Mesothelial cell of epicardium (in vitro differentiated cells): ENCODE results near the gene NDUFS3. TPM values are rescaled to one million over a fixed set of nuclear protein-coding genes. Genes with fewer than 3 reads are reported as not detected.
"Not testable (repeated sequence)": the region's sequence is repeated elsewhere in the genome, so short reads cannot be mapped to it uniquely, and the experiment has no call there.

Source experiments
- DNase-seq, 2 experiments: peaks; one replicate each; pipeline ENCODE4 v3.0.0; 2021; ENCODE audit warnings: low spot score in 2 of 2; ENCODE audit not compliant: unreplicated experiment in 2 of 2
- H3K27ac Mint-ChIP-seq: 2 replicates; pipeline ENCODE4 v1.8.0; 2021; ENCODE audit warnings: mixed read lengths
- H3K27me3 Mint-ChIP-seq: 2 replicates; pipeline ENCODE4 v1.8.0; 2021; ENCODE audit warnings: low read depth, mixed read lengths
- H3K36me3 Mint-ChIP-seq: 2 replicates; pipeline ENCODE4 v1.8.0; 2021; ENCODE audit warnings: mixed read lengths
- H3K4me1 Mint-ChIP-seq: 2 replicates; pipeline ENCODE4 v1.8.0; 2021; ENCODE audit warnings: mixed read lengths
- H3K4me3 Mint-ChIP-seq: 2 replicates; pipeline ENCODE4 v1.8.0; 2021; ENCODE audit warnings: mild to moderate bottlenecking, moderate library complexity, mixed read lengths
- H3K9me3 Mint-ChIP-seq: 2 replicates; pipeline ENCODE4 v1.8.0; 2021; ENCODE audit warnings: mixed read lengths
- total RNA-seq: library from RNA; stranded (reverse); gene quantifications from 3 replicates; pipeline ENCODE4 v1.2.1, GENCODE V29; 2021
- TF ChIP-seq, protein P1 (sequence below): fragments of 200-600 bp; sonication (generic); IDR thresholded peaks from one replicate; pipeline ENCODE4 v1.5.0; 2021; ENCODE audit warnings: antibody characterized with exemption; ENCODE audit not compliant: unreplicated experiment

NDUFS3 gene
- total RNA-seq, 1 donor from 2014 or later: 96.5 TPM

GRCh38 chr11:47545298-47545697 lies 33.6 kb upstream of the NDUFS3 start:
- TF ChIP-seq, protein P1, sequence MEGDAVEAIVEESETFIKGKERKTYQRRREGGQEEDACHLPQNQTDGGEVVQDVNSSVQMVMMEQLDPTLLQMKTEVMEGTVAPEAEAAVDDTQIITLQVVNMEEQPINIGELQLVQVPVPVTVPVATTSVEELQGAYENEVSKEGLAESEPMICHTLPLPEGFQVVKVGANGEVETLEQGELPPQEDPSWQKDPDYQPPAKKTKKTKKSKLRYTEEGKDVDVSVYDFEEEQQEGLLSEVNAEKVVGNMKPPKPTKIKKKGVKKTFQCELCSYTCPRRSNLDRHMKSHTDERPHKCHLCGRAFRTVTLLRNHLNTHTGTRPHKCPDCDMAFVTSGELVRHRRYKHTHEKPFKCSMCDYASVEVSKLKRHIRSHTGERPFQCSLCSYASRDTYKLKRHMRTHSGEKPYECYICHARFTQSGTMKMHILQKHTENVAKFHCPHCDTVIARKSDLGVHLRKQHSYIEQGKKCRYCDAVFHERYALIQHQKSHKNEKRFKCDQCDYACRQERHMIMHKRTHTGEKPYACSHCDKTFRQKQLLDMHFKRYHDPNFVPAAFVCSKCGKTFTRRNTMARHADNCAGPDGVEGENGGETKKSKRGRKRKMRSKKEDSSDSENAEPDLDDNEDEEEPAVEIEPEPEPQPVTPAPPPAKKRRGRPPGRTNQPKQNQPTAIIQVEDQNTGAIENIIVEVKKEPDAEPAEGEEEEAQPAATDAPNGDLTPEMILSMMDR: no peak
- Mint-ChIP-seq H3K27me3 (no peaks in the 10 kb centered on the region), H3K36me3 (peaks cover 6% of the 10 kb centered on the region), H3K27ac (no peak overlapping the region), H3K4me1 (peaks cover 12% of the 10 kb centered on the region), H3K4me3 (no peak overlapping the region), H3K9me3 (no peaks in the 10 kb centered on the region)
- DNase-seq: no peak

- DNase-seq, H3K4me3 Mint-ChIP-seq, H3K36me3 Mint-ChIP-seq, H3K27ac Mint-ChIP-seq, H3K27me3 Mint-ChIP-seq, H3K9me3 Mint-ChIP-seq: not testable (repeated sequence)
- H3K4me1 Mint-ChIP-seq: peaks cover 11% of the 10 kb centered on the region
Measured at GRCh38 chr11:47546274-47546673, 32.6 kb upstream of the NDUFS3 start.

GRCh38 chr11:47550288-47551047 lies 28.4 kb upstream of the NDUFS3 start:
- peak overlapping the region; percentile 0 for H3K4me3 Mint-ChIP-seq
- H3K27ac Mint-ChIP-seq: peak overlapping the region; percentile 99
- TF ChIP-seq, protein P1: no peak
- DNase-seq: no peak
- H3K27me3 Mint-ChIP-seq: no peaks in the 10 kb centered on the region
- H3K9me3 Mint-ChIP-seq: no peaks in the 10 kb centered on the region
- peaks cover 6% of the 10 kb centered on the region for H3K36me3 Mint-ChIP-seq
- H3K4me1 Mint-ChIP-seq: peaks cover 18% of the 10 kb centered on the region

DNA sequence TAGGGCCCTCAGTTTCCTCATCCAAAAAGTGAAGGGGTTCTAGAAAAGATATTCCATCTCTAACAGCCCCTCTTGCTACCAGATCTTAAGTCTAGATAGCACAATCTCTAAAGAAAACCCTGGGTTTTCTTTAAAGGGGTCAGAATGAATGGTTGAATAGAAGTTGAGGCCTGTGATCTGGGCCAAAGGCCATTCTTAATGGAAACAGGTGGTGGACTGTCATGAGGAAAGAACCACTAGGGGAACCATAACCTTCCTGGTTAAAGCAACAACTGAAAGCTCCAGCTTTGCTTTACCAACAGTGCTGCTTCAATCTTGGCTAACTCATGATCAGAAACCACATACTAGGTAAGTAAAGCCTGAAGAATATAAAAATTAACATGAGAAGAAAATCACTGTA lies 27.8 kb upstream of the NDUFS3 start:
- Mint-ChIP-seq H3K36me3 (peaks cover 6% of the 10 kb centered on the region), H3K4me3 (peak overlapping the region; percentile 96), H3K9me3 (no peaks in the 10 kb centered on the region), H3K27me3 (no peaks in the 10 kb centered on the region), H3K4me1 (peaks cover 18% of the 10 kb centered on the region), H3K27ac (peak overlapping the region; percentile 99)
- TF ChIP-seq, protein P1: no peak
- DNase-seq: no peak

- H3K36me3 Mint-ChIP-seq: peaks cover 5% of the 10 kb centered on the region
- no peaks in the 10 kb centered on the region for H3K9me3 Mint-ChIP-seq
- TF ChIP-seq, protein P1: no peak
- H3K4me3 Mint-ChIP-seq: peak overlapping the region; percentile 96
- peaks cover 18% of the 10 kb centered on the region for H3K4me1 Mint-ChIP-seq
- H3K27me3 Mint-ChIP-seq: no peaks in the 10 kb centered on the region
- DNase-seq: no peak
- H3K27ac Mint-ChIP-seq: peak overlapping the region; percentile 99
Measured at GRCh38 chr11:47552056-47552565, 26.8 kb upstream of the NDUFS3 start.

DNA sequence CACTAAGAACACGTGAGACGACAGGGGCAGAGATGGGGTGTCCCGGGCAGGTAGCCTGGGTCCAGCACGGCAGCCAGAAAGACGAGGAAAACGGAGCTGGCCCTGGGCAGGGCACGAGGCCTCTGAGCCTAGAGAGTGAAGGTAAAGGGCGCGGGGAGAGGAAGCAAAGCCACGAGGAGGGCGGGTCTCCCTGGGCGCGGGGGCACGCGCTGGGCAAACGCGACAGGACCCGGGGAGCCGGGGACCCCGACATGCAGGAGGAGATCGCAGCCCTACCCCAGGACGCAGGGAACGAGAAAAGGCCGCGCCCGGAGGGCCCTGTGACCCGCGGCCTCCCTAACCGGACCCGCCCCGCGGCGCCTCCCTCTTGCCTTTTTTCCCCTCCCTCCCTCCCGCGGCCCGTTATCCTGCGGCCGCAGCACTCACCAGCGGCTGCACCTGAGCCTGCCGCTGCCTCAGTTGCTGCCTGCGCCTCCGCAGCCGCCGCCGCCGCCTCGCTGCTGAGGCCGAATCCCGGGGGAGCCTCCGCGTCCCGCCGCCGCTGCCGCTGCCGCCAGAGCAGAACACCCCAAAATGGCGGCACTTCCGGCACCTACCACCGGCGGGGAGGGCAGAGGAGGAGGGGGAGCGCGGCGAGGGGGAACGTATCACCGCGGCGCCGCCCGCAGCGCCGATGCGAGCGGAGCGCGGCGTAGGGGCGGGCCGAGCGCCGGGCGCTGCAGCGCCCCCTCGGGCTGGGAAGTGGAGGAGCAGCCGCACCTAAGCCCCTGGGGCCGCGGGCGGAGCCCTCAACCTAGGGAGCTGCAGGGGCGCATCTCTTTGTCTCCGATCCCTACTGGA lies 26.1 kb upstream of the NDUFS3 start, which contains the start of gene CELF1:
Gene CELF1, minus strand, starts transcription at position 567 of the 840 bp plus-strand sequence. CDS start 53,609 bp downstream, outside the sequence.
- Mint-ChIP-seq H3K9me3 (no peaks in the 10 kb centered on the region), H3K27me3 (no peaks in the 10 kb centered on the region), H3K4me1 (peaks cover 18% of the 10 kb centered on the region), H3K4me3 (peak within 1 kb of the TSS; percentile 96), H3K36me3 (peaks cover 2% of the 10 kb centered on the region), H3K27ac (peak within 1 kb of the TSS; percentile 99)
- TF ChIP-seq, protein P1: peak; percentile 86
- peak; percentile 91 to 93 for DNase-seq
